GM19238 (cell line): Measurements from ENCODE around the gene RPL31.
"Not testable (repeated sequence)": the region's sequence is repeated elsewhere in the genome, so short reads cannot be mapped to it uniquely, and the experiment has no call there.

ENCODE experiments used
- DNase-seq: peaks from one replicate; pipeline ENCODE4 v3.0.0; 2011; ENCODE audit warnings: low spot score; ENCODE audit not compliant: insufficient read length

RPL31 gene

GRCh38 chr2:101025561-101025960, 23.5 kb downstream of the RPL31 start:
- DNase-seq, result no peak

GRCh38 chr2:101026253-101026701, 24.2 kb downstream of the RPL31 start:
- DNase-seq, result no peak

GRCh38 chr2:101026923-101027469, 24.9 kb downstream of the RPL31 start:
- DNase-seq, result no peak

GRCh38 chr2:101027852-101028251, 25.8 kb downstream of the RPL31 start:
- DNase-seq, result no peak

- DNase-seq, result no peak
Measured at GRCh38 chr2:101030866-101031554, 28.9 kb downstream of the RPL31 start.

GRCh38 chr2:101032084-101032776, 30.1 kb downstream of the RPL31 start:
- no peak for DNase-seq

- DNase-seq, result no peak
Measured at GRCh38 chr2:101036562-101036961, 34.5 kb downstream of the RPL31 start.

GRCh38 chr2:101037161-101037755, 35.2 kb downstream of the RPL31 start:
- DNase-seq, result no peak

- DNase-seq, result no peak
Measured at GRCh38 chr2:101038455-101039255, 36.6 kb downstream of the RPL31 start.

GRCh38 chr2:101040072-101040471, 38.0 kb downstream of the RPL31 start:
- DNase-seq, result no peak

GRCh38 chr2:101040761-101041160, 38.7 kb downstream of the RPL31 start:
- DNase-seq, result no peak

- DNase-seq, result no peak
Measured at GRCh38 chr2:101041413-101041812, 39.3 kb downstream of the RPL31 start.

- no peak for DNase-seq
Measured at GRCh38 chr2:101045330-101045729, 43.2 kb downstream of the RPL31 start.

GRCh38 chr2:101047075-101047766, 45.1 kb downstream of the RPL31 start:
- DNase-seq, result no peak

GRCh38 chr2:101047774-101048173, 45.7 kb downstream of the RPL31 start:
- DNase-seq, result no peak

GRCh38 chr2:101048756-101049155, 46.7 kb downstream of the RPL31 start:
- DNase-seq, result no peak

GRCh38 chr2:101050886-101051285, 48.8 kb downstream of the RPL31 start:
- not testable (repeated sequence) for DNase-seq

GRCh38 chr2:101052147-101052546, 50.1 kb downstream of the RPL31 start:
- no peak for DNase-seq

- no peak for DNase-seq
Measured at GRCh38 chr2:101053117-101053516, 51.0 kb downstream of the RPL31 start.
